Left ventricle myocardium inferior (tissue), 1 donor: ENCODE measurements around the gene NLRC5. TPM values are rescaled to one million over a fixed set of nuclear protein-coding genes. Genes with fewer than 3 reads are reported as not detected.

ENCODE experiments used
- DNase-seq: peaks from one replicate; pipeline ENCODE4 v3.0.0-alpha.2; 2020
- H3K27ac ChIP-seq: fragments of 200-600 bp; replicated peaks from 2 replicates; pipeline ENCODE4 v1.8.0; 2021
- H3K27me3 ChIP-seq: fragments of 200-600 bp; 2 replicates; pipeline ENCODE4 v1.8.0; 2021; ENCODE audit warnings: low read depth
- H3K36me3 ChIP-seq: fragments of 200-600 bp; 2 replicates; pipeline ENCODE4 v1.8.0; 2021
- H3K4me1 ChIP-seq: fragments of 200-600 bp; 2 replicates; pipeline ENCODE4 v1.8.0; 2021
- H3K4me3 ChIP-seq: fragments of 200-600 bp; 2 replicates; pipeline ENCODE4 v1.8.0; 2021; ENCODE audit warnings: mild to moderate bottlenecking, moderate library complexity
- H3K9me3 ChIP-seq: fragments of 200-600 bp; replicated peaks from 2 replicates; pipeline ENCODE4 v1.8.0; 2021
- CTCF ChIP-seq: fragments of 200-600 bp; IDR thresholded peaks from 2 replicates; pipeline ENCODE4 v1.8.0; 2021; ENCODE audit warnings: antibody characterized with exemption, mild to moderate bottlenecking, borderline replicate concordance
- intact Hi-C: fragments of 100-400 bp; cut with micrococcal nuclease; formaldehyde crosslinking; loops from one replicate; pipeline ENCODE4 v1.11.0; 2022
- total RNA-seq: library from RNA; stranded (reverse); fragmentation: NEBNext Ultra II Directional; extraction: Animal tissue kit (Norgen Biotek cat#: 25700); gene quantifications from one replicate; pipeline ENCODE4 v1.2.1, GENCODE V29; 2021
- donor health status: DM: no; HTN: yes; CAD: no; lungs with severe emphysema.

The NLRC5 gene
- total RNA-seq, 1 donor from 2014 or later = 6.6 TPM

- Histone ChIP-seq H3K4me3 (no peak overlapping the region), H3K27me3 (no peaks in the 10 kb centered on the region), H3K27ac (no peak overlapping the region), H3K4me1 (no peaks in the 10 kb centered on the region), H3K36me3 (peaks cover 14% of the 10 kb centered on the region), H3K9me3 (no peaks in the 10 kb centered on the region)
- intact Hi-C loops = no loop called here
- no peak for DNase-seq
- no peak for TF ChIP-seq CTCF
These were observed 41.8 kb downstream of the NLRC5 start for GRCh38 chr16:57031156-57031555.

DNA sequence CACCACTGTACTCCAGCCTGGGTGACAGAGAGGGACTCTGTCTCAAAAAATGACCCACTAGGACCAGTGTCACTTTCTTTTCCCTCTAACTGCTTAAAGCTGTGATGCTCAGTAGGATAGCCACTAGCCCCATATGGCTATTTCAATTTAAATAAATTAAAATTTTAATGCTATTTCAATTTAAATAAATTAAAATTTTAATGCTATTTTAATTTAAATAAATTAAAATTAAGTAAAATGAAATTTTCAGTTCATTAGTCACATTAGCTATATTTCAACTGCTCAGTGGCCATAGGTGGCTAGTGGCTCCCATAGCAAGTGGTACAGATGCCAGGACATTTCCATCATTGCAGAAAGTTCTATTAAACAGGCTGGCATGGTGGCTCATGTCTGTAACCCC is 43.0 kb downstream of the NLRC5 start:
- Histone ChIP-seq H3K27ac (no peak overlapping the region), H3K9me3 (no peaks in the 10 kb centered on the region), H3K4me3 (no peak overlapping the region), H3K36me3 (peaks cover 14% of the 10 kb centered on the region), H3K27me3 (no peaks in the 10 kb centered on the region), H3K4me1 (no peaks in the 10 kb centered on the region)
- DNase-seq = no peak
- no peak for TF ChIP-seq CTCF
- intact Hi-C loops = no loop called here

DNA sequence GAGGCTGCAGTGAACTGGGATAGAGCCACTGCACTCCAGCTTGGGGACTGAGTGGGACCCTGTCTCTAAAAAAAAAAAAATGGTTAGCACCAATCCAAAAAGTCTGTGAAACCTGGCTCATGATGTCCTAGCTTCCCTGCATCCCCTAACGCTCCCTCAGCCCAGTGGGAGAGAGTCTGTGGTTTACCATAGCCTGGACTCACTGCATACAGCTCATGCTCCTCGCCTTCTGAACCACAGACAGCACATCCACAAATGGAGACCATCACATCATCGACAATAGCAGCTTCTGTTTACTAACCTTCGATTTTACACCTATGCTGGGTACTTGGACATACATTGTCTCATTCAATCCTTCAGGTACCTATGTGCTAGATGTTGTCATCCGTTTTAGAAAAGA is 43.6 kb downstream of the NLRC5 start:
- DNase-seq = no peak
- Histone ChIP-seq H3K9me3 (no peaks in the 10 kb centered on the region), H3K27ac (no peak overlapping the region), H3K4me1 (no peaks in the 10 kb centered on the region), H3K36me3 (peaks cover 14% of the 10 kb centered on the region), H3K27me3 (no peaks in the 10 kb centered on the region), H3K4me3 (no peak overlapping the region)
- intact Hi-C loops = no loop called here
- no peak for TF ChIP-seq CTCF

DNA sequence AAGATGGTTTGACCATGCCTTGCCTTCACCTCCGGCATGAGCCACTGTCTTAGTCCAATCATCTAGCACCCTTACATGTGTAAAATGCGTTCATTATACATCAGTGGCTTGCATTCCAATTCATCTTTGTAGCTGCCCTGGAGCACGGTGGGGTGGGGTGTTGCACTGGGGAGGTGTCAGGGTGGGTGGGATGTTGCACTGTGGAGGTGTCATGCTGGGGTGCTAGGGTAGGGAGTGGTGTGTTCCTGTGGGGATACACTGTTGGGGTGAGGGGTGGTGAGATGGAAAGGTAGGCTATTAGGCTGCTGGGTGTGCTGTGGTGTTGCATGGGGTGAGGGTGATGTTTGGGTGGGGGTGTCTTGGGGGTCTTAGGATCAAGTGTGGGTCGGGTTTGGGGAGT is 47.0 kb downstream of the NLRC5 start:
- peaks cover 24% of the 10 kb centered on the region for H3K36me3 ChIP-seq
- H3K27me3 ChIP-seq = no peaks in the 10 kb centered on the region
- H3K27ac ChIP-seq = no peak overlapping the region
- intact Hi-C loops = no loop called here
- no peak for DNase-seq
- H3K4me1 ChIP-seq = peaks cover under 1% of the 10 kb centered on the region
- H3K9me3 ChIP-seq = no peaks in the 10 kb centered on the region
- TF ChIP-seq CTCF = no peak
- no peak overlapping the region for H3K4me3 ChIP-seq

DNA sequence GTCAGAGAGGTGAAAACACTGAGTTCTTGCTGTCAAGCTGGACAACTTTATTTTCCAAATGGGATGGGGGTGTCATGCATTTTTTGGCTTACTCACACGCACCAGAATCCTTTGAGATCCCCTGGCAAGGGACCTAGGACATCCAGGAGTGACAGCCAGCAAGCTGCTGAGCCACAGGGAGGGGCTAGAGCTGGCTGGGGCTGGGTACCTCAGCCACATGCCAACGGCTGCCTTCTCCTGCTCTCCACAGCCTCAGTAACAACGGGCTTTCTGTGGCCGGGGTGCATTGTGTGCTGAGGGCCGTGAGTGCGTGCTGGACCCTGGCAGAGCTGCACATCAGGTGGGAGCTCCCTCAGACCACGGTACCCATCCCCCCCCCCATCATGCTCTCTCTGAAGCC is 47.6 kb downstream of the NLRC5 start:
- no peak for TF ChIP-seq CTCF
- Histone ChIP-seq H3K4me3 (no peak overlapping the region), H3K27ac (no peak overlapping the region), H3K27me3 (no peaks in the 10 kb centered on the region), H3K9me3 (no peaks in the 10 kb centered on the region), H3K4me1 (peaks cover 7% of the 10 kb centered on the region), H3K36me3 (peaks cover 24% of the 10 kb centered on the region)
- intact Hi-C loops = no loop called here
- DNase-seq = no peak

DNA sequence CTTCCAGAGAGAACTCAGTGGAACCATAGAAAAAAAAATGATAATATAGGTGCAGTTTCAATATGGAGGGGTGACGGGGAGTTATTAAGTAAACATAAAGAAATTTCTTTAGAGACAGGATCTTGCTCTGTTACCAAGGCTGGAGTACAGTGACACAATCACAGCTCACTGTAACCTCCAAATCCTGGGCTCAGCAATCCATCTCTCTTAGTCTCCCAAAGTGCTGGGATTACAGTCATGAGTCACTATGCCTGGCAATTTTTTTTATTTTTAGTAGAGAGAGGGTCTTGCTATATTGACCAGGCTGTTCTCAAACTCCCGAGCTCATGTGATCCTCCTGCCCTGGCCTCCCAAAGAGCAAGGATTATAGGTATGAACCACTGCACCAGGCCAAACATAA is 48.8 kb downstream of the NLRC5 start:
- peaks cover 18% of the 10 kb centered on the region for H3K4me1 ChIP-seq
- intact Hi-C loops = no loop called here
- H3K4me3 ChIP-seq = no peak overlapping the region
- H3K27me3 ChIP-seq = no peaks in the 10 kb centered on the region
- DNase-seq = no peak
- H3K27ac ChIP-seq = no peak overlapping the region
- TF ChIP-seq CTCF = no peak
- no peaks in the 10 kb centered on the region for H3K9me3 ChIP-seq
- H3K36me3 ChIP-seq = peaks cover 24% of the 10 kb centered on the region
